Neuronal stem cell (in vitro differentiated cells): ENCODE measurements around the gene GALNT12.

Experiments
- DNase-seq: peaks from one replicate; pipeline ENCODE4 v3.0.0-alpha.2; 2013; ENCODE audit warnings: low spot score
- H2AFZ ChIP-seq: one replicate; pipeline ENCODE4 v1.6.1; 2013; ENCODE audit warnings: mild to moderate bottlenecking, low read length, inconsistent platforms
- H2AK5ac ChIP-seq: 2 replicates; pipeline ENCODE4 v1.6.1; 2013; ENCODE audit warnings: low read depth, mild to moderate bottlenecking, inconsistent platforms, low read length, moderate library complexity, mixed read lengths
- H2BK120ac ChIP-seq: 2 replicates; pipeline ENCODE4 v1.6.1; 2013; ENCODE audit warnings: low read depth, mild to moderate bottlenecking, inconsistent platforms, low read length, moderate library complexity, mixed read lengths
- H2BK12ac ChIP-seq: one replicate; pipeline ENCODE4 v1.6.1; 2013; ENCODE audit warnings: low read length, inconsistent platforms
- H2BK15ac ChIP-seq: 2 replicates; pipeline ENCODE4 v1.6.1; 2013; ENCODE audit warnings: mild to moderate bottlenecking, low read length, inconsistent platforms, mixed read lengths
- H2BK5ac ChIP-seq: one replicate; pipeline ENCODE4 v1.6.1; 2013; ENCODE audit warnings: inconsistent platforms, mild to moderate bottlenecking, low read length, moderate library complexity
- H3K14ac ChIP-seq: one replicate; pipeline ENCODE4 v1.6.1; 2013; ENCODE audit warnings: low read length, inconsistent platforms
- H3K18ac ChIP-seq: 2 replicates; pipeline ENCODE4 v1.6.1; 2013; ENCODE audit warnings: low read length, inconsistent platforms
- H3K23ac ChIP-seq: 2 replicates; pipeline ENCODE4 v1.6.1; 2013; ENCODE audit warnings: low read depth, mild to moderate bottlenecking, mixed read lengths, low read length, inconsistent platforms; ENCODE audit not compliant: poor library complexity
- H3K27ac ChIP-seq: replicated peaks from 3 replicates; pipeline ENCODE4 v1.5.1; 2013; ENCODE audit warnings: low read length, inconsistent platforms
- H3K27me3 ChIP-seq, 3 experiments: 2 replicates each; pipeline ENCODE4 v1.6.1; 2013; ENCODE audit warnings: low read length in 3 of 3, mild to moderate bottlenecking in 2 of 3, inconsistent platforms in 1 of 3, low read depth in 1 of 3, mixed read lengths in 1 of 3, moderate library complexity in 1 of 3; ENCODE audit not compliant: control insufficient read depth in 3 of 3, insufficient read depth in 3 of 3
- H3K36me3 ChIP-seq, 2 donors: replicated peaks in 1 of 2; 2 replicates each; pipeline ENCODE4 v1.6.1; 2013; ENCODE audit warnings: low read length in 2 of 2; ENCODE audit not compliant: control insufficient read depth in 2 of 2, insufficient read depth in 2 of 2
- H3K4ac ChIP-seq: 2 replicates; pipeline ENCODE4 v1.6.1; 2013; ENCODE audit warnings: inconsistent platforms, mild to moderate bottlenecking, low read length, moderate library complexity
- H3K4me1 ChIP-seq, 2 donors: 1 replicate in 1 of 2; 2 replicates in 1 of 2; pipeline ENCODE4 v1.6.1; 2013; ENCODE audit warnings: low read length in 2 of 2, low read depth in 1 of 2; ENCODE audit not compliant: control insufficient read depth in 2 of 2, insufficient read depth in 1 of 2
- H3K4me2 ChIP-seq: one replicate; pipeline ENCODE4 v1.6.1; 2013; ENCODE audit warnings: mild to moderate bottlenecking, low read length, inconsistent platforms; ENCODE audit not compliant: insufficient read depth, poor library complexity, severe bottlenecking
- H3K4me3 ChIP-seq, 2 donors: 2 replicates each; pipeline ENCODE4 v1.5.1; 2013; ENCODE audit warnings: low read length in 2 of 2, mild to moderate bottlenecking in 2 of 2, inconsistent platforms in 1 of 2, moderate library complexity in 1 of 2
- H3K79me1 ChIP-seq: one replicate; pipeline ENCODE4 v1.6.1; 2013; ENCODE audit warnings: low read depth, mild to moderate bottlenecking, inconsistent platforms, low read length, moderate library complexity
- H3K9ac ChIP-seq: one replicate; pipeline ENCODE4 v1.6.1; 2013; ENCODE audit warnings: mild to moderate bottlenecking, low read depth, low read length, inconsistent platforms; ENCODE audit not compliant: poor library complexity
- H3K9me3 ChIP-seq, 2 donors: replicated peaks in 1 of 2; 2 replicates each; pipeline versions ENCODE3 to v1.6.1; 2013; ENCODE audit warnings: low read length in 2 of 2, mild to moderate bottlenecking in 2 of 2, inconsistent platforms in 1 of 2, low read depth in 1 of 2, mixed read lengths in 1 of 2, moderate library complexity in 1 of 2; ENCODE audit not compliant: control insufficient read depth in 2 of 2, insufficient read depth in 1 of 2
- H4K8ac ChIP-seq: one replicate; pipeline ENCODE4 v1.6.1; 2013; ENCODE audit warnings: low read depth, mild to moderate bottlenecking, inconsistent platforms, low read length, moderate library complexity
- H4K91ac ChIP-seq: one replicate; pipeline ENCODE4 v1.6.1; 2013; ENCODE audit warnings: low read length, low read depth, mild to moderate bottlenecking, inconsistent platforms; ENCODE audit not compliant: poor library complexity
- WGBS, 2 donors: extraction: QIAGEN DNeasy Blood & Tissue Kit; methylation state at CpG; one replicate each; pipeline ENCODE4 v1.1.7; 2013; ENCODE audit warnings: missing lambda C conversion rate in 2 of 2, mixed read lengths in 1 of 2; ENCODE audit not compliant: insufficient read length in 2 of 2, insufficient replicate concordance in 1 of 2; ENCODE audit errors: extremely low coverage in 2 of 2; 5-methylcytosine and 5-hydroxymethylcytosine counted together

Gene GALNT12

DNA sequence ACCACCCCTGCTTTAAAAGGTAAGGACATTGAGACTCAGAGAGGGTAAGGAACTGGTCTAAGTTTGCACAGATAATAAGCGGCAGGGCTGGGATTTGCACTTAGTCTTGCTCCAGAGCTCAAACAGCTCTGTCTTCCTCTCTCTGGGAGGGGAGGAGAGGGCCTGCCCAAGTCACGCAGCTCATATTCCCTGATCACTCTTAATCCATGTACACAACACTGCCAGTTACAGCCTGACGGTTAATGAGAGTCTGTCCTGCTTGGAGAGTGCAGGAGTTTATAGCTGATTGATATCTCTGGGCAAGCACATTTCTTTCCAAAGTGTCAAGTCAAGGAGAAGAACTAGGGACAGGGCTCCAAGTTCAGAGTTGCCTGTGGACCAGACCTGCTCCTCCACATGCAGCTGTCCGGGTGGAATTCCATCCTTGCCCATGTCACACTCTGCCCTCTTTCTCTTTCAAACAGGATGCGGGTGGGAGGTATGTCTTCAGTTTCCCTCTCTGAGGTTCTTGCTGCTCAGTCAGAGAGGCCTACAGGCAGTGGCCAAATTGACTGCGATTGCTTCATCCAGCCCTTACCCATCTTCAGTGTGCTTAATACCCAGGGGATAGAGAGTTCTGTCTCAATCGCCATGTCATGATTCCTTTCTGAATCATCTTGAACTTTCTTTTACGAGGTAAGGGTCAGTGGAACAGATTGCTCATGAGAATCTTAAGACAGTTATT lies 54.5 kb downstream of the GALNT12 start:
- no peak overlapping the region for H3K4ac ChIP-seq
- no CpG with 5 or more reads among the region's 8 CpGs for WGBS, 2 donors
- H3K9me3 ChIP-seq: no peaks in the 10 kb centered on the region
- no peak for DNase-seq
- H3K14ac ChIP-seq: no peak overlapping the region
- H3K4me1 ChIP-seq: no peaks in the 10 kb centered on the region
- H3K79me1 ChIP-seq: no peaks in the 10 kb centered on the region
- H2AK5ac ChIP-seq: no peak overlapping the region
- no peak overlapping the region for H3K18ac ChIP-seq
- no peak overlapping the region for H2AFZ ChIP-seq
- H2BK15ac ChIP-seq: no peak overlapping the region
- H4K91ac ChIP-seq: no peak overlapping the region
- H3K27ac ChIP-seq: no peak overlapping the region
- H3K27me3 ChIP-seq: peaks cover 0 to 11% (median 0%) of the 10 kb centered on the region in 3 experiments
- no peak overlapping the region for H2BK12ac ChIP-seq
- no peaks in the 10 kb centered on the region for H3K36me3 ChIP-seq
- no peak overlapping the region for H2BK5ac ChIP-seq
- no peak overlapping the region for H3K23ac ChIP-seq
- H3K4me2 ChIP-seq: no peak overlapping the region
- H3K4me3 ChIP-seq: no peak overlapping the region
- no peak overlapping the region for H4K8ac ChIP-seq
- no peak overlapping the region for H2BK120ac ChIP-seq
- H3K9ac ChIP-seq: no peak overlapping the region

GRCh38 chr9:98862936-98863335 lies 55.5 kb downstream of the GALNT12 start:
- Histone ChIP-seq H3K9me3 (no peaks in the 10 kb centered on the region), H3K4me3 (no peak overlapping the region), H3K18ac (no peak overlapping the region), H3K36me3 (no peaks in the 10 kb centered on the region), H2AK5ac (no peak overlapping the region), H3K23ac (no peak overlapping the region), H4K8ac (no peak overlapping the region), H3K27ac (no peak overlapping the region), H4K91ac (no peak overlapping the region), H3K27me3 (peaks cover 0 to 7% (median 0%) of the 10 kb centered on the region in 3 experiments), H3K9ac (no peak overlapping the region), H2BK12ac (no peak overlapping the region), H3K4me2 (no peak overlapping the region), H2BK15ac (no peak overlapping the region), H3K79me1 (no peaks in the 10 kb centered on the region), H3K14ac (no peak overlapping the region), H2AFZ (no peak overlapping the region), H2BK5ac (no peak overlapping the region), H3K4ac (no peak overlapping the region), H2BK120ac (no peak overlapping the region), H3K4me1 (no peaks in the 10 kb centered on the region)
- no peak for DNase-seq
- no CpG with 5 or more reads among the region's 4 CpGs for WGBS, 2 donors

DNA sequence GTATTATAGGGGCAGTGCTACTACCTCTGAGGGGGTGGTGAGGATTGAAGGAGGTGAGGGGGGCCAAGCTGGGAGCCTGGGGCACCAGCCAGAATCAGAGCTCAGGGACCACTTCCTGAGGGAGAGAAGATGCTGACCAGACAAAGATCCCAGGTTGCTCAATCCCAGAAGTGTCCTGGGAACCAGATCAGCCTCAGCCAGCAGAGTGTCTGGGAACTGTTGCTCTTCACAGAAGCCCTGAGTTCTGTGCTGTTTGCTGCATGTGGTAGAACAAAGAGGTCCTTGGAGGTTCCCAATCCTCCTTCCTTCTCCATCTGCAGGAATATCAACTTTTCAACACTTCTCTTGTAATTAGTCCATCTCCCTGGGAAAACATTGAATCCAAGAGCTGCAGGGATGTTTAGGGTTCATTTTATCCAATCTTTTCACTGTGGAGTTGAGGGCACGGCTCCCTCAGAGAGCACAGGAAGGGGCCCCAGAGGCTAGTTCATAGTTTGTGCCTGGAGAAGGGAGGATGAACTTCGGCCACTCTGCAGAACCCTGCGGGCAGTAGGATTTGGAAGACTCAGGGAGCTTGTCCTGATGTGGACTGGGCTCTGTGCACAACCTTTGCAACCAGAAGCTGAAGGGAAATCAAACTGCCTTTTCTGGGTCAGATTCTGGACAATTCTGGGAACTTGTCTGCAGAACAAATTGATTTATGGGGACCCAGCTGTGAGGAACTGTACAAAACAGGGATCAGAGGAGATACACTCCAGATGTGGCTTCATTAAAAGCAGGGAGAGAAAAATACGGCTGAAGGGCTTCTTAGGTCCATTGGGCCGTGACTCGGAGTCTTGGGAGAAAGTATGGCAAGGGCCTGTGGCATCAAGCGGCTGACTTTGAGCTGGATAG lies 57.1 kb downstream of the GALNT12 start:
- Histone ChIP-seq H3K27me3 (peaks cover 0 to 7% (median 0%) of the 10 kb centered on the region in 3 experiments), H3K4me1 (no peaks in the 10 kb centered on the region), H3K4me2 (no peak overlapping the region), H3K79me1 (no peaks in the 10 kb centered on the region), H2BK120ac (no peak overlapping the region), H3K9ac (no peak overlapping the region), H2BK5ac (no peak overlapping the region), H3K9me3 (no peaks in the 10 kb centered on the region), H3K36me3 (no peaks in the 10 kb centered on the region), H3K23ac (no peak overlapping the region), H3K4ac (no peak overlapping the region), H3K4me3 (no peak overlapping the region), H3K27ac (no peak overlapping the region), H2AFZ (no peak overlapping the region), H3K18ac (peak overlapping the region; percentile 18), H2BK15ac (no peak overlapping the region), H4K8ac (no peak overlapping the region), H2BK12ac (no peak overlapping the region), H2AK5ac (no peak overlapping the region), H4K91ac (no peak overlapping the region), H3K14ac (no peak overlapping the region)
- no peak for DNase-seq
- WGBS, 2 donors: no CpG with 5 or more reads among the region's 7 CpGs

- Histone ChIP-seq H3K27ac (no peak overlapping the region), H3K4ac (no peak overlapping the region), H3K4me1 (no peaks in the 10 kb centered on the region), H2BK12ac (no peak overlapping the region), H3K9me3 (no peaks in the 10 kb centered on the region), H2BK120ac (no peak overlapping the region), H3K79me1 (no peaks in the 10 kb centered on the region), H3K14ac (no peak overlapping the region), H4K91ac (no peak overlapping the region), H2BK15ac (no peak overlapping the region), H3K4me2 (no peak overlapping the region), H3K36me3 (no peaks in the 10 kb centered on the region), H2AK5ac (no peak overlapping the region), H3K18ac (no peak overlapping the region), H4K8ac (no peak overlapping the region), H3K23ac (no peak overlapping the region), H2AFZ (no peak overlapping the region), H3K9ac (no peak overlapping the region), H3K27me3 (peaks cover 0 to 7% (median 0%) of the 10 kb centered on the region in 3 experiments), H3K4me3 (no peak overlapping the region), H2BK5ac (no peak overlapping the region)
- DNase-seq: no peak
- WGBS, 2 donors: no CpG with 5 or more reads among the region's 5 CpGs
Observed at GRCh38 chr9:98865284-98865875, 57.9 kb downstream of the GALNT12 start.
